Ascending aorta (tissue), 2 donors: ENCODE data around the gene GP9. TPM values are rescaled to one million over a fixed set of nuclear protein-coding genes. Genes with fewer than 3 reads are reported as not detected.

Experiments used
- DNase-seq, 2 donors: peaks; one replicate each; pipeline ENCODE4 v3.0.0-alpha.2; 2019; ENCODE audit warnings: low spot score in 2 of 2
- H3K27ac ChIP-seq, 2 donors: fragments of 200-600 bp; sonication (generic); one replicate each; pipeline ENCODE4 v1.5.1; 2016 to 2017; ENCODE audit warnings: mild to moderate bottlenecking in 1 of 2
- H3K27me3 ChIP-seq: fragments of 200-600 bp; sonication (generic); one replicate; pipeline ENCODE4 v1.5.1; 2017
- H3K36me3 ChIP-seq, 2 donors: fragments of 200-600 bp; sonication (generic); one replicate each; pipeline ENCODE4 v1.5.1; 2016
- H3K4me1 ChIP-seq, 2 donors: fragments of 200-600 bp; sonication (generic); one replicate each; pipeline ENCODE4 v1.5.1; 2016 to 2017; ENCODE audit warnings: mild to moderate bottlenecking in 1 of 2
- H3K4me3 ChIP-seq, 2 donors: fragments of 200-600 bp; sonication (generic); one replicate each; pipeline ENCODE4 v1.5.1; 2016 to 2017; ENCODE audit warnings: mild to moderate bottlenecking in 1 of 2
- H3K9me3 ChIP-seq, 2 donors: fragments of 200-600 bp; sonication (generic); one replicate each; pipeline ENCODE4 v1.5.1; 2016
- intact Hi-C: fragments of 100-400 bp; cut with DNase I; formaldehyde crosslinking; loops from one replicate; pipeline ENCODE4 v1.15.1; 2023
- total RNA-seq: library from RNA; depleted of rRNA; stranded (reverse); fragments of >200 nt; gene quantifications from one replicate; pipeline ENCODE4 v1.1.0, GENCODE V29; 2016
- TF ChIP-seq, protein P1 (sequence below), 3 experiments: fragments of 200-600 bp in 2 of 3; fragments of 450-650 bp in 1 of 3; sonication (generic) in 2 of 3; IDR thresholded peaks; one replicate each; pipeline ENCODE4 v1.5.1; 2016 to 2019; ENCODE audit warnings: antibody characterized with exemption in 3 of 3, mild to moderate bottlenecking in 1 of 3, moderate library complexity in 1 of 3

Gene GP9
- total RNA-seq, 1 donor from 2014 or later, result not detected

DNA sequence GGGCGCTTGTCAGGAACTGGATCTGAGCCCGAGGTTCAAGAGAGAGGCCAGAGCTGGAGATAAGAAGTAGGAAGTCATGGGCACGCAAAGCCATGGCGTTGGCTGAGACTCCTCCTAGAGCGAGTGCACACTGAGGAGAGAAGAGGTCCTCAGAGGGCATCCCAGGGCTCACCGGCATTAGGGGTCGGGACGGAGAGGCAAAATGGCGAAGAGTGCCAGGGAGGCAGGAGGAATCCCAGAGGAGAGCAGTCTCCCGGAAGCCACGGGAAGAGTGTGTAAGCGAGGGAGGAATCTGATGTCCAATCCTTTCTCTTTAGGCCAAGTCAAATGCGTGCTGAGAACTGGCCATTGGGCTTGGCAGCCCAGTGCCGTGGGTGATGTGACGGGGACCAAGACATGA lies 35.5 kb upstream of the GP9 start:
- Histone ChIP-seq H3K27ac (no peak overlapping the region), H3K27me3 (no peaks in the 10 kb centered on the region), H3K36me3 (no peaks in the 10 kb centered on the region), H3K4me1 (peaks cover 2 to 4% of the 10 kb centered on the region in 2 donors), H3K4me3 (no peak overlapping the region), H3K9me3 (no peaks in the 10 kb centered on the region)
- TF ChIP-seq, protein P1, sequence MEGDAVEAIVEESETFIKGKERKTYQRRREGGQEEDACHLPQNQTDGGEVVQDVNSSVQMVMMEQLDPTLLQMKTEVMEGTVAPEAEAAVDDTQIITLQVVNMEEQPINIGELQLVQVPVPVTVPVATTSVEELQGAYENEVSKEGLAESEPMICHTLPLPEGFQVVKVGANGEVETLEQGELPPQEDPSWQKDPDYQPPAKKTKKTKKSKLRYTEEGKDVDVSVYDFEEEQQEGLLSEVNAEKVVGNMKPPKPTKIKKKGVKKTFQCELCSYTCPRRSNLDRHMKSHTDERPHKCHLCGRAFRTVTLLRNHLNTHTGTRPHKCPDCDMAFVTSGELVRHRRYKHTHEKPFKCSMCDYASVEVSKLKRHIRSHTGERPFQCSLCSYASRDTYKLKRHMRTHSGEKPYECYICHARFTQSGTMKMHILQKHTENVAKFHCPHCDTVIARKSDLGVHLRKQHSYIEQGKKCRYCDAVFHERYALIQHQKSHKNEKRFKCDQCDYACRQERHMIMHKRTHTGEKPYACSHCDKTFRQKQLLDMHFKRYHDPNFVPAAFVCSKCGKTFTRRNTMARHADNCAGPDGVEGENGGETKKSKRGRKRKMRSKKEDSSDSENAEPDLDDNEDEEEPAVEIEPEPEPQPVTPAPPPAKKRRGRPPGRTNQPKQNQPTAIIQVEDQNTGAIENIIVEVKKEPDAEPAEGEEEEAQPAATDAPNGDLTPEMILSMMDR (IDR thresholded peaks at IDR 0.05), result no peak
- no peak for DNase-seq
- intact Hi-C loops, result no loop called here

DNA sequence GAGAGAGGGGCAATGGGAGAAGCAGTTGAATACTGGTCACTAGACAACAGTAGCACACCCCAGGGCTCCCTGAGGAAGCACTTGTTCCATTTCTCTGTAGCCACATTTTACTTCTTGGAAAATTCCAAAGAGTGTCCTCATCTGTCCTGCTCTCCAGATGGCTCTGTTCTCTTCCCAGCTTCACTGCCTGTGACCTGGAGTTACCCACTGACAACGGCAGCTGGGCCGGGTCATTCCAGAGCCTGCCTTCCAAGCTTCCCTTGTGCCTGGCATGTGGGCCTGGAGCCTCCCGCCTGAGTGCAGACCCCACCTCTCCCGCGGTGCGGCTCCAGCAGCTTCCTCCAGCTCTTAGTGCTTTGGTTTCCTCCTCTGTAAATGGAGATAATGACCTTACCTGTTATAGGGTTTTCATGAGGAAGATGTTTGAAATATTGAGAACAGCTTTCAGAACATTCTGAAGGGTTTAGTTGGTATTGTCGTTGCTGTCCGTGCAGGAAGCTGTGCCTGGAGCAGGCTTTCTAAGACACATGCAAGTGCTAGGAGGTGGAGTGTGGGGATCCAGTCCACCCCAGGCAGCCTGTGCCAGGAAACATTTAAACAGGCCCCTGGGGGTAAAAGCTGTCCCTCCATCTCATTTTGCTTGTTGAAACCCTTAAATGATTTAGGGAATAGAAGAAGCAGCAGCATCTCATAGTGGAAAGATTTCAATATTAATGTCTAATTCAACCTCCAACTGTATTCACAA lies 34.7 kb upstream of the GP9 start:
- TF ChIP-seq, protein P1 (IDR thresholded peaks at IDR 0.05), result no peak
- no peaks in the 10 kb centered on the region for H3K36me3 ChIP-seq
- no peak overlapping the region for H3K27ac ChIP-seq
- H3K9me3 ChIP-seq, result no peaks in the 10 kb centered on the region
- no peak overlapping the region for H3K4me3 ChIP-seq
- intact Hi-C loops, result loop anchor here (2.0 kb wide), 1 partner anchor 61 kb away; no protein-coding TSS in a partner anchor
- no peak for DNase-seq
- H3K27me3 ChIP-seq, result no peaks in the 10 kb centered on the region
- H3K4me1 ChIP-seq, result peaks cover 2 to 4% of the 10 kb centered on the region in 2 donors

DNA sequence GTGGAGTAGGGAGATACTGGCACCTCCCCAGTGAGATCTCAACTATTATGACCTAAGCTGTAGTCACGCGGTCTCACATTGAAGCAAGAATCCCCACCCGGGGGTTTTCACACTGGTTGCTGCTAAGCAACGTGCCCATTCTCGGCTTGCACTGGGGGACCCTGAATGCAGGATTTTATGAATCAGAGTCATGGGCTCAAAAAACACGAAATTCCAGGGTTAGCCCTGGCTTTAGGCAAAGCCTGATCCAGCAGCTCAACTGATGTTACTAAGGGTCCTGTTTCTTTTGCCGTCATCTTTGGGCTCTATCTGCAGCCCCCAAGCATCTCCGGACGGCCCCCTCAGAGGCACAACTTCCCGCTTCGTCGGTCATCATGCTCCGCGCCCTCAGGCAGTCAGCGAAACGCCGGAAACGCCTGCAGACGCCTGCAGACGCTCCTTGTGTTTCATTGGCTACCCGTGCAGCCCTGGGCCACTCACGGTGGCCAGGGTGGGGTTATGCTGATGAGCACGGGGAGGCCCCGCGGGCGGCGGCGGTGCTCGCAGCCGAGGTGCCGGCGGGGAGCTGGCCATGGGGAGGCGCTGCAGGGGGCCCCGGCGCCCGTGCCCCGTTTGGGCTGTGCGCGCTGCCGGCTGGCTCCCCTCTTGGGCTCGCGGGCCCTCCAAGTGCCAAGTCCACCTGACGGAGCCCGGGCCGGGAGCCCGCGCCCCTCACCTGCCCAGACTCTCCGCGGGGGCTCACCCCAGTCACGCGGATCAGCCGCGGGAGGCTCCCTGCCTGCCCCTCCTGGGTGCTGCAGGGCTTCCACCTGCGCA lies 33.6 kb upstream of the GP9 start:
- H3K4me3 ChIP-seq, result peak overlapping the region; percentile 45 to 77
- no peaks in the 10 kb centered on the region for H3K36me3 ChIP-seq
- intact Hi-C loops, result loop anchor here (2.0 kb wide), 1 partner anchor 60 kb away; no protein-coding TSS in a partner anchor
- TF ChIP-seq, protein P1 (IDR thresholded peaks at IDR 0.05), result peak; percentile 31 to 79 (median 60)
- no peaks in the 10 kb centered on the region for H3K9me3 ChIP-seq
- H3K27me3 ChIP-seq, result no peaks in the 10 kb centered on the region
- peak; percentile 88 to 95 for DNase-seq
- H3K27ac ChIP-seq, result no peak overlapping the region
- H3K4me1 ChIP-seq, result peaks cover 2 to 4% of the 10 kb centered on the region in 2 donors

DNA sequence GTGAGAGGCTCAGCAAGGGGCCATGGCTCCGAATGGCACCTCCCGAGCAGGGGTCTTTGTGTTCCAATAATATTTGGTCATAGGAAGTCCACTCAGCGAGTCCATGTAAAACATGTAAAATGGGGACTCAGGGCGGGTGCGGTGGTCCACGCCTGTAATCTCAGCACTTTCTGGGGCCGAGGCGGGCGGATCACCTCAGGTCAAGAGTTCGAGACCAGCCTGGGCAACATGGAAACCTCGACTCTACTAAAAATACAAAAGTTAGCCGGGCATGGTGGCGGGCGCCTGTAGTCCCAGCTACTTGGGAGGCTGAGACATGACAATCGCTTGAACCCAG lies 33.1 kb upstream of the GP9 start:
- Histone ChIP-seq H3K4me1 (peaks cover 2 to 4% of the 10 kb centered on the region in 2 donors), H3K27me3 (no peaks in the 10 kb centered on the region), H3K36me3 (no peaks in the 10 kb centered on the region), H3K9me3 (no peaks in the 10 kb centered on the region), H3K27ac (no peak overlapping the region), H3K4me3 (peak overlapping the region; percentile 45 to 77)
- DNase-seq, result no peak
- TF ChIP-seq, protein P1 (IDR thresholded peaks at IDR 0.05), result no peak
- intact Hi-C loops, result loop anchor here (2.0 kb wide), 1 partner anchor 59 kb away; no protein-coding TSS in a partner anchor

DNA sequence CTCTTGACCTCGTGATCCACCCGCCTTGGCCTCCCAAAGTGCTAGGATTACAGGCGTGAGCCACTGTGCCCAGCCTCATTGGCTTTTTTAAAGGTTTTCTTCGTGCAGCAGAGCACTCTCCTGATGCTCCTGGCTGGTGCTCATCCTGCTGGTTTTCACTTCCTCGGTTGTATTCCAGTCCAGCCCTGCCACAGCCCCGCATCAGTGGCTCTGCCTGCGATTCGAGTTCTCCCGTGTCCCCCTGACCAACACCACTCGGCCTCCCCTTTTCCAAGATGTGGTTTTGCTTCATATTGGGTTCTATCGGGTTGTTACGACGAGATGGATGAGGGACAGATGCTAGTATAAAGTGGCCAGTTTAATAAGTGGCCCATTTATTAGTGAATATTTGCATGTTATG lies 31.7 kb upstream of the GP9 start:
- intact Hi-C loops, result no loop called here
- H3K4me1 ChIP-seq, result peaks cover 2 to 4% of the 10 kb centered on the region in 2 donors
- TF ChIP-seq, protein P1 (IDR thresholded peaks at IDR 0.05), result no peak
- DNase-seq, result no peak
- no peaks in the 10 kb centered on the region for H3K27me3 ChIP-seq
- no peaks in the 10 kb centered on the region for H3K9me3 ChIP-seq
- H3K27ac ChIP-seq, result no peak overlapping the region
- H3K36me3 ChIP-seq, result no peaks in the 10 kb centered on the region
- no peak overlapping the region for H3K4me3 ChIP-seq
